ENCODE measurements around the gene SFPQ.

DNA sequence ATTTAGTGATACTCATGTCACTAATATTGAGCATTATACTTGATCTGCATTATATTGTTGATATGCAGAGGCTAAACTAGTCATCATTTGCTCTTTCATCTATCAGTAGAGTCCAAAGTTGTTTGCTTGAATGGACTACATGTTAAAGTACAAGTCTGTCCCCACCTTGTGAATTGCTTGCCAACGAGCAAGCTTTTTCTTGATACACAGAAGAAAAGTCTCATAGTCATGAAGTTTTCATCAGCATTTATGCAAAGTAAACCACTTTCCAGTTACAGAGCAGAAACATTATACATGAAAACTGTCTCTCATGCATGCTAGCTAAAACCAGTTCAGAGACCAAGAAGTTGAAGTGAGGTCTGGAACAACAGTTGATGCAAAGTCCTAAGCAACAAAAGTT is 13.0 kb downstream of the SFPQ start:
- TF ChIP-seq, protein P1, sequence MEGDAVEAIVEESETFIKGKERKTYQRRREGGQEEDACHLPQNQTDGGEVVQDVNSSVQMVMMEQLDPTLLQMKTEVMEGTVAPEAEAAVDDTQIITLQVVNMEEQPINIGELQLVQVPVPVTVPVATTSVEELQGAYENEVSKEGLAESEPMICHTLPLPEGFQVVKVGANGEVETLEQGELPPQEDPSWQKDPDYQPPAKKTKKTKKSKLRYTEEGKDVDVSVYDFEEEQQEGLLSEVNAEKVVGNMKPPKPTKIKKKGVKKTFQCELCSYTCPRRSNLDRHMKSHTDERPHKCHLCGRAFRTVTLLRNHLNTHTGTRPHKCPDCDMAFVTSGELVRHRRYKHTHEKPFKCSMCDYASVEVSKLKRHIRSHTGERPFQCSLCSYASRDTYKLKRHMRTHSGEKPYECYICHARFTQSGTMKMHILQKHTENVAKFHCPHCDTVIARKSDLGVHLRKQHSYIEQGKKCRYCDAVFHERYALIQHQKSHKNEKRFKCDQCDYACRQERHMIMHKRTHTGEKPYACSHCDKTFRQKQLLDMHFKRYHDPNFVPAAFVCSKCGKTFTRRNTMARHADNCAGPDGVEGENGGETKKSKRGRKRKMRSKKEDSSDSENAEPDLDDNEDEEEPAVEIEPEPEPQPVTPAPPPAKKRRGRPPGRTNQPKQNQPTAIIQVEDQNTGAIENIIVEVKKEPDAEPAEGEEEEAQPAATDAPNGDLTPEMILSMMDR (IDR thresholded peaks at IDR 0.05; ENCODE audit: low read length) = no peak
- no peak for TF ChIP-seq EZH2 (optimal IDR thresholded peaks at IDR 0.05; ENCODE audit: low read depth, low read length)
